NT2/D1 (cell line): Measurements from ENCODE around the gene SLC7A9.

Experiments used
- SUZ12 ChIP-seq: IDR thresholded peaks from 2 replicates; pipeline ENCODE4 v1.6.1; 2011; ENCODE audit not compliant: insufficient read length, insufficient read depth; ENCODE audit errors: extremely low read depth
- YY1 ChIP-seq: IDR thresholded peaks from 2 replicates; pipeline ENCODE4 v1.6.1; 2011; ENCODE audit not compliant: insufficient read length, insufficient read depth
- ZNF274 ChIP-seq: IDR thresholded peaks from 2 replicates; pipeline ENCODE4 v1.6.1; 2011; ENCODE audit warnings: mild to moderate bottlenecking, low read depth, low read length

DNA sequence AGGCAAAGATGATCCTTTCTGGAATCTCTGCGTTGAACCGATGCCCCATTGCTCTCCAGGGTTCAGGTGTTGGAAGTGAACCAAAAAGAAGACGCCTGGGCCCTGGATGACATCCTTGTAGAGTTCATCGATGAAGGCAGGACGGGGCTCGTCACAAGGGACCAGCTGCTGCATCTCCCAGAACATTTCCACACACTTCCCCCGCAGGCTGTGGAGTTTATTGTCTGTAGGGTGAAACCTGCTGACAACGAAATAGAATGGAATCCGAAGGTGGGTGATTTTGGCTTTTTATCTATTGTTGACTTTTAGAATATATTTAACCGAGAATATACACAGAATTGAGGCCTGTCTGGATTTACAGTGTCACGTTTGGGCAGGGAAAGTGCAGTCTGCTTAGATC, 58.4 kb downstream of the SLC7A9 start:
- TF ChIP-seq SUZ12 (no peak), YY1 (no peak), ZNF274 (no peak)
